Gastrocnemius medialis (tissue), 4 donors: ENCODE results near the gene CEACAM18. TPM values are rescaled to one million over a fixed set of nuclear protein-coding genes. Genes with fewer than 3 reads are reported as not detected.

Experiments used
- ATAC-seq, 2 donors: fragments of 150-250 bp; one replicate each; pipeline ENCODE4 v1.9.1; 2016
- DNase-seq, 2 donors: peaks; one replicate each; pipeline ENCODE4 v3.0.0-alpha.2; 2019
- H3K27ac ChIP-seq, 4 donors: fragments of 200-600 bp; sonication (generic); 1 replicate in 1 of 4; 2 replicates in 3 of 4; pipeline ENCODE4 v1.5.1; 2016 to 2018; ENCODE audit warnings: mild to moderate bottlenecking in 2 of 4, moderate library complexity in 1 of 4
- H3K27me3 ChIP-seq, 3 donors: fragments of 200-600 bp; sonication (generic) in 2 of 3; 1 replicate in 1 of 3; 2 replicates in 2 of 3; pipeline versions ENCODE4 v1.5.1 to v1.6.0; 2016 to 2019; ENCODE audit warnings: mild to moderate bottlenecking in 1 of 3, moderate library complexity in 1 of 3
- H3K36me3 ChIP-seq, 2 donors: fragments of 200-600 bp; sonication (generic) in 1 of 2; one replicate each; pipeline ENCODE4 v1.5.1; 2017 to 2018
- H3K4me1 ChIP-seq, 2 donors: fragments of 200-600 bp; sonication (generic) in 1 of 2; one replicate each; pipeline ENCODE4 v1.5.1; 2016 to 2017; ENCODE audit warnings: mild to moderate bottlenecking in 2 of 2
- H3K4me3 ChIP-seq, 4 donors: fragments of 200-600 bp; sonication (generic) in 3 of 4; 1 replicate in 1 of 4; 2 replicates in 3 of 4; pipeline ENCODE4 v1.5.1; 2016 to 2019; ENCODE audit warnings: mild to moderate bottlenecking in 2 of 4
- H3K9me3 ChIP-seq, 3 donors: fragments of 200-600 bp; sonication (generic) in 2 of 3; 1 replicate in 1 of 3; 2 replicates in 2 of 3; pipeline ENCODE4 v1.5.1; 2016 to 2019
- CTCF ChIP-seq, 5 experiments: fragments of 450-650 bp in 3 of 5; fragments of 200-600 bp in 2 of 5; sonication (generic) in 2 of 5; IDR thresholded peaks in 4 of 5; conservative IDR thresholded peaks in 1 of 5; 1 replicate in 4 of 5; 2 replicates in 1 of 5; pipeline ENCODE4 v1.5.1; 2016 to 2019; ENCODE audit warnings: antibody characterized with exemption in 5 of 5, mild to moderate bottlenecking in 3 of 5, moderate library complexity in 3 of 5
- POLR2A ChIP-seq, 2 donors: fragments of 450-650 bp; IDR thresholded peaks; one replicate each; pipeline ENCODE4 v1.6.1; 2017; ENCODE audit warnings: antibody characterized with exemption in 2 of 2, mild to moderate bottlenecking in 2 of 2, moderate library complexity in 2 of 2
- in situ Hi-C, 4 donors: fragments of 200-750 bp; cut with MboI; loops; one replicate each; pipeline versions ENCODE4 v1.15.0 to v1.8.0; 2017; ENCODE audit warnings: low sequenced_read_pairs in 4 of 4
- intact Hi-C: fragments of 100-400 bp; cut with DNase I; formaldehyde crosslinking; loops from one replicate; pipeline ENCODE4 v1.15.1; 2023; ENCODE audit warnings: low total_unique reads
- total RNA-seq, 4 donors: library from RNA; depleted of rRNA; stranded (reverse); fragments of >200 nt; gene quantifications; one replicate each; pipeline versions ENCODE4 v1.1.0 to v1.2.3, GENCODE V29; 2016

The CEACAM18 gene
- total RNA-seq, 4 donors from 2014 or later: not detected

DNA sequence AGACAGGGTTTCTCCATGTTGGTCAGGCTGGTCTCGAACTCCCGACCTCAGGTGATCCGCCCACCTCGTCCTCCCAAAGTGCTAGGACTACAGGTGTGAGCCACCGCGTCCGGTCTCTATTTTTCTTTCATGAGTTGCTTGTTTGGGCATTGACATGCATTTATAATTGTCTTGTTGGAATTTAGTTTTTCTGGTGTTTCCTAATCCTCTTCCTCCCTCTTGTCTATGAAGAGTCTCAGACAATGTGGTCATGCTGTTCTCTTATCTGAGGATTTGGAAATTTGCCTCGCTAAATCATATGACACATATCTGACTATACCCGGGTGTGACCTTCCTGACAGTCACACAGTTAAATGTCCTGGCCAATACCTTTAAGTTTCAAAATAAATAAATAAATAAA lies 7.4 kb upstream of the CEACAM18 start:
- Histone ChIP-seq H3K27ac (no peak overlapping the region), H3K4me3 (no peak overlapping the region)

DNA sequence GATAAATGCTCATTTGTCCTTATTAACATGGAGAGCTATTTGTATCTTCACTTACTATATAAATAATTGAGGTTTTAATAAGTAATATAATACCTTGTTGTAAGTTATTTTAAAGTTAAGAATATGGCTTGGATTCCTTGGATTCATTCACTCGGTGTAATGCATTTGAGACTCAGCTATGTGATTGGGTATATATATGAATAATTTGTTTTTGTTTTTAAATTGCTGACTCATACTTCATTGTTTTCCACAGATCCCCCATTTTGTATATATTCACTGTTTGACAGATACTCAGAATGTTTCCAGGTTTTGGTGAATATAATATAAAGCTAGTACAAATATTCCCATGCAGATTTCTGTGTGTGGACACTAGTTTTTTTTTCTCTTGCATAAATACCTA lies 6.8 kb upstream of the CEACAM18 start:
- Histone ChIP-seq H3K9me3 (no peaks in the 10 kb centered on the region), H3K27ac (no peak overlapping the region), H3K36me3 (no peaks in the 10 kb centered on the region), H3K27me3 (peaks cover 0 to 4% (median 0%) of the 10 kb centered on the region in 3 donors), H3K4me3 (no peak overlapping the region), H3K4me1 (no peaks in the 10 kb centered on the region)
- in situ Hi-C loops (loop anchor here in 3 of 4 donors (10.0 to 25.0 kb wide), 2 partner anchors 191 to 193 kb away; no protein-coding TSS in a partner anchor), intact Hi-C loops (no loop called here)
- no peak for TF ChIP-seq CTCF (IDR thresholded peaks at IDR 0.05 in 4 of 5, conservative IDR thresholded peaks at IDR 0.05 in 1 of 5)
- TF ChIP-seq POLR2A (IDR thresholded peaks at IDR 0.05): no peak
- no peak for DNase-seq
- no peak for ATAC-seq

More for the DNA sequence above, 7.4 kb upstream of the CEACAM18 start:
- in situ Hi-C loops (loop anchor here in 3 of 4 donors (10.0 to 25.0 kb wide), 2 partner anchors 191 to 194 kb away; no protein-coding TSS in a partner anchor), intact Hi-C loops (no loop called here)
- DNase-seq (no peak), ATAC-seq (no peak)
- H3K27me3 ChIP-seq: peaks cover 0 to 1% (median 0%) of the 10 kb centered on the region in 3 donors
- no peaks in the 10 kb centered on the region for H3K4me1 ChIP-seq
- TF ChIP-seq CTCF (IDR thresholded peaks at IDR 0.05 in 4 of 5, conservative IDR thresholded peaks at IDR 0.05 in 1 of 5) (no peak), POLR2A (IDR thresholded peaks at IDR 0.05) (no peak)
- H3K36me3 ChIP-seq: no peaks in the 10 kb centered on the region
- no peaks in the 10 kb centered on the region for H3K9me3 ChIP-seq

DNA sequence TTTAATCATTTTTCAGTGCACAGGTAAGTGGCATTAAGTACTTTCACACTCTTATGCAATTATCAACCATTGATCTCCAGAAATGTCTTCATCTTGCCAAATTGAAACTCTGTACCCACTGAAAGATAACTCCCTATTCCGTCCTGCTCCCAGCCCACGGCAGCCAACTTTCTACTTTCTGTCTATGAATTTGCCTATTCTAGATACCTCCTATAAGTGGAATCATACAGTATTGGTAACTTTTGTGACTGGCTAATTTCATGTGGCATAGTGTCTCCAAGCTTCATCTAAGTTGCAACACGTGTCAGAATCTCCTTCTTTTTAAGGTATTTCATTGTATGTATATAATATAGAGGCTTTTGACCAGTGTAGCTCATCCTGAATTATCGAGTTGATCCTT lies 5.7 kb upstream of the CEACAM18 start:
- Histone ChIP-seq H3K9me3 (no peaks in the 10 kb centered on the region), H3K4me3 (no peak overlapping the region), H3K27ac (no peak overlapping the region), H3K27me3 (peaks cover 0 to 4% (median 0%) of the 10 kb centered on the region in 3 donors), H3K4me1 (no peaks in the 10 kb centered on the region), H3K36me3 (no peaks in the 10 kb centered on the region)
- intact Hi-C loops: loop anchor here (2.0 kb wide), 2 partner anchors 184 to 306 kb away; no protein-coding TSS in a partner anchor
- no peak for ATAC-seq
- in situ Hi-C loops: loop anchor here in 3 of 4 donors (10.0 to 25.0 kb wide), 2 partner anchors 190 to 192 kb away; no protein-coding TSS in a partner anchor
- TF ChIP-seq CTCF (IDR thresholded peaks at IDR 0.05 in 4 of 5, conservative IDR thresholded peaks at IDR 0.05 in 1 of 5): no peak
- TF ChIP-seq POLR2A (IDR thresholded peaks at IDR 0.05): no peak
- DNase-seq: no peak

- no peak for ATAC-seq
- Histone ChIP-seq H3K4me1 (no peaks in the 10 kb centered on the region), H3K36me3 (no peaks in the 10 kb centered on the region), H3K27ac (no peak overlapping the region), H3K9me3 (no peaks in the 10 kb centered on the region), H3K27me3 (peaks cover 0 to 4% (median 0%) of the 10 kb centered on the region in 3 donors), H3K4me3 (no peak overlapping the region)
- DNase-seq: peak in 1 of 2 donors; percentile 27
- intact Hi-C loops: loop anchor here (2.0 kb wide), 2 partner anchors 184 to 306 kb away; no protein-coding TSS in a partner anchor
- TF ChIP-seq POLR2A (IDR thresholded peaks at IDR 0.05) (no peak), CTCF (IDR thresholded peaks at IDR 0.05 in 4 of 5, conservative IDR thresholded peaks at IDR 0.05 in 1 of 5) (peak in 4 of 5 experiments; percentile 49 to 74 (median 60))
- in situ Hi-C loops: loop anchor here in 3 of 4 donors (10.0 to 25.0 kb wide), 2 partner anchors 189 to 192 kb away; no protein-coding TSS in a partner anchor
Observed at GRCh38 chr19:51473009-51473707, 5.2 kb upstream of the CEACAM18 start.
